Measurements from ENCODE around the gene SERPIND1.
"Not testable (repeated sequence)": the region's sequence is repeated elsewhere in the genome, so short reads cannot be mapped to it uniquely, and the experiment has no call there.

The SERPIND1 gene

DNA sequence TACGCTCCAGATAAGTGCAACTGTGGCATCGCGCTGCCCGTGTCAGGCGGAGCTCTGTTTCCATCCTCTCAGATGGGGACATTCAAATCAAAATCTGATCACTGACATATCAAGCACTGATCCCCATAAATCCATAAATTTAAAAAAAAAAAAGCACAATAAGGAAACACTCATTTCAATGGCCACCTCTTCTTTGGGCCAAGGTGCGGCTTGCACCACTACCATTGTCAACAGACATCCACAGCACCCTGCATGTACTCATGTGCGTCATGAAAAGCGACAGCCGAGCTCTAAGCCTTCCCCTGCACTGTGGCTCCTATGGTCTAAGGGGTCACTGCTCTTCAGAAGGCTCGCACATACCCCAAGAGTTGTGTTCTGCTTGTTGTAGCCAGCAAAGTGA lies 26.7 kb upstream of the SERPIND1 start:
- no peak for DNase-seq

DNA sequence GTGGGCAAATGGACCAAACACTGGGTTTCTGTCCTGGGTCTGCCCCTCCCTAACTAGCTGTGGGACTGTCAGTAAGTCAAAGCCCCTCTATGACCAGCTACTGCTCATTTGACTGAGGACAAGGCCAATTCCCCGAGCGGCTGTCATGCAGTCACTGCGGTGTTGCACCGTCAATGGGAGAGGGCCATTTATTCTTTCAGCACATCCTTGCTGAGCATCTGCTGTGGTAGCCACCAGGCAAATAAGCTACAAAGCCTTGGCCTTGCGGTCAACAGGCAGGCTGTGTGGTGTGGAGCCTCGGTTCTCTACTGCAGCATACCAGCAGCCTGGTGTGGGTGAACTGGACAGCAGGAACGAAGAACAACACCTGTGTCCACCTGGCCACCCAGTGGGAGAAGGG lies 25.8 kb upstream of the SERPIND1 start:
- DNase-seq, result no peak

DNA sequence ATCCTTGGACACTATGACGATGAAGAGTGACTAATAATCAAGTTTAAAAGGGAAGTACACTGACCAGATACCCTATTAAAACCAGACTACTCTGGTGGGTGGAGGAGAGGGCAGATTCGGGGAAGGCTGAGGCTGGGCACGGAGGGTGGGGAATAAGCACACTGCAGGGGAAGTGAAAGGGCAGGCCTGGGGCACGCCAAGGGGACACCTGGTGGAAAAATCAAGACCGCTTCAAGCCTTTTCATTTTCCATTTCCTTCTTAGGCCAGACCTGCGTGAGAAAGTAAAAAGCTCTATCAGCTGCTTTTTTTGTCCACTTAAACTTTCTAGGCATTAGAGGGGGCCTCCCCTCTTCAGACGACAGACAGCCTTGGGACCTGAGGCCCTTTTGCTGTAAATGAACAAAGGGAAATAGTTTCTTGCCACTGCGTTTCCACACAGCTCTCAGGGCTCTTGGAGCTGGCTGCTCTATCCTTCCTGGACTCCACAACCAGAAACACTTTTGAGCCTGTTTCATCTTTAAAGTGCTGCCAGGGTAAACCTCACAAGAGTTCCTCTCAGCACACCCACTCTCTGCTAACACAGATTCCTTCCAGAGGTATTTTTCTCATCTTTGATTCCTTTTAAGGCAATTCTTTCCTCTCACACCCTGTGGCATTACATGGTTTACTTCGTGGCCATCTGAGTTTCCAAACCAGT lies 25.0 kb upstream of the SERPIND1 start:
- DNase-seq, result peak; percentile 59 to 80 (median 76)

DNA sequence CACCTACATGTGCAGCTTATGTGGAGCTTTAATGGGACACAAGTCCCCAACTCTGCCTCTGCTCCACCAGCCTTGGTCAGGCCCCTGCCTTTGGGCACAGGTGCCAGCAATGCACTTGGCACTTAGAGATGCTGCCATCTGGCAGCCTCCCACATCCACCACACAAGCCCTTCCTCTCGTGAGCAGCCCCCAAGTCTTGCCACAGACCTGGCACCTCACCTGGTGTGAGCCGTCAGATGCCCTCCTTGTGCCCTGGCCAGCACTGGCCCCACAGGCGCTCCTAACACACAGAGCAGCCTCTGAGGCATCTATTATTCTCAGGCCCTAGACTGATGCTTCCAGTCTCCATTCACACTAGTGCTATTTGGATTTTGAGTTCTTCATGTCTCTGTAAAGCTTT lies 24.5 kb upstream of the SERPIND1 start:
- DNase-seq, result no peak

DNA sequence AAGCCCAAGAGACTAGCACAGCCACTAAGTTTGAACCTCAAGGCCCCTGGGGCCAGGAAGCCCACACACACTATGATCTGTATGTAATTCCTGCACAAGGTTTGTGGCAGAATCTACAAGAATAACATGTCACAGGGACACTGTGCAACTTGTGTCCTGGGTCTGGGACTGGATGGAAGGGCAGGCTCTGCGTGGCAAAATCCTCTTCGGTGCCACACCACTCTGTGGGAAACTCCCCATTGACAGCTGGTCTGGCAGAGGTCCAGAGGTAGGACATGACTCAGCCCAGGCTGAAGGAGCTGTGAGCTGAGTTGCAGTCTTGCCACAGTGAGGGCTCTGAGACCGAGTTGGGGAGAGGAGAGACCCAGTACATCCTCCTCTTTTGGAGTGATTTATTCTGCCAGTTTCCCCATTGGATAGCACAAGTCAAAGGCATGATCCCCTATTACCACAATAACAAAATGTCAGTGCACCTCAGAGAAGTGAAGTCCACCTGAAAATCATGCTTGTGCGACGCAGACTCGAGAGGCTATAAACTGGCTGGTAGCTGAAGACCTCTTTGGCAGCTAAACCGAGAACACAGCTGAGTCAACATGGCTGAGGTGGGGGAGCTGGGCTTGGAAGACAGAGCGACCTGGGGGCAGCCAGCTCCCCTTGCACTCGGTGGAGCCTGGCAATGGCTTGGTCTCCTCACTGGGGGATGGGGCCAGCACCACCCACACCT lies 23.3 kb upstream of the SERPIND1 start:
- DNase-seq, result peak; percentile 88 to 91 (median 91)

DNA sequence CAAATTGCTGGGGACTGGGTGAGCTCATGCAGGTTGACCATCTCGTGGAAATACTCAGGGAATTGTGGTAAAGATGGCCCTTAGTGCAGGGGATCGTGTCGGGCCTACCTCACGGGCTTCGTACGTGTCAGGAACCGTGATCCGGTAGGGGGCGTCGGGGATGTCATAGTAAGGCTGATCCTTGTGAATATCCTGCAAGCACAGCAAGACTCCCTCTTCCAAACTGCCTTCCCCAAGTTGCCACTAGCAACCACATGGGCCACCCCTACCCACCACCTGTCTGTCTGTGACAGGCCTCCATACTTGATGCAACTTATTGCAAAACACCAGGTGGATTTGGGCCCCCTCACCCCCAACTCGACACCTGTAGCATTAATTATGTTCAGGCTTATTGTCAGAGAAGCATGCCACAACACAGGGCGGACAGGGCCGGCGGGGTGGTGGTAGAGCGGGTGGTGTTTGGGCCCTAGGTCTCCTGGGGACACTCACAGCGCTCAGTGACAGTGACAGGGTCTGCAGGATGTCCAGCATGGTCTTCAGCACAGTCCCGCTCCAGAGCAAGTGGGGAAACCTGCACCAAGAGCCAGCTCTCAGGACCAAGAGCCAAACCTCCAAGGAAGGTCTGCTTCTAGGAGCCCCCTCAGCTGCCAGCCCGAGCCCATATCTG lies 22.6 kb upstream of the SERPIND1 start:
- peak in 1 of 3 donors; percentile 12 for DNase-seq

DNA sequence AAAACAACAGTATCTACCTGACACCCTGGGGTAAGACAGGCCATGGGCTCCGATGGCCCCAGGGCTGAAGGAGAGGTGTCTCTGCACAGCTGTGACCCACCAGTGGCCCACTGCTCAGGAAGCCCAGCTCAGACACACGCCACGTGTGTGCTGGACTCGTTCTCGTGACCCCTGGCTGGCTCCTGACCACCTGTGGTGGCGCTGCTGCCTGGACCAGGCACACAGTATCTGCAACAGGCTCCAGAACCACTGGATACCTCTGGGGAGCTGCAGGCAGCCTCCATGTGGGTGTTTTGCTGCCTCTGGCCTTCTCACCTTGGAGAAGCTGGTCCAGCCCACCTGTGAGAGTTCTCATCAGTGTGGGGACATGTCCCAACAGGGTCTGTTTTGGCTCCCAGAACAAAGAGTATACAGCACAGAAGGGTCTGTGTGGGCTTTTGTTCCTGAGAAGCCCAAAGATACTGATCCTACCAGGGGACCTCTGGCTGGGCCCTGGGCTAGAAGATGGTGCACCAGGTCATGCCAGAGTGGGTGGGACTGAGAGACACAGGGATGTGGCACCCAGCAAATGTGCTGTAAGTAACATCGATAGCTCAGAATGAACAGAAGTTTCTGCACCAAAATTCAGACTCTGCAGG lies 21.7 kb upstream of the SERPIND1 start:
- DNase-seq, result no peak

DNA sequence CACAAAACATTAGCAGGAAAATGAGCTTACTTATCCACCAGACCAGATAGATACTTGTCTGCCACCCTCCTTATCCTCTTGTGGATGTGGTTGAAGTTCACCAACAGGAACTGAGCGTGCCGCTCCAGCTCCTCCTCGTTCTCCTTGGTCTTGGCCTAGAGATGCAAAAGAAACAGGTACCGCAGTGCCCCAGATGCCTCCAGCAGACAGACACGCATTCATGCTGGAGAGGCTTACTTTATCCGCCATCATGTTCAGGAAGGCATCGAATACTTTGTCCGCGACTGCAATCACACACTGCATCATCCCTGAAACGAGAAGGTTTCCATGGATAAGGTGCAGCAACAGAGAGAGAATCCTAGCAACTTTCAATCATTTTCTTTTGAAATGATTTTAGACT lies 21.0 kb upstream of the SERPIND1 start:
- DNase-seq, result no peak

DNA sequence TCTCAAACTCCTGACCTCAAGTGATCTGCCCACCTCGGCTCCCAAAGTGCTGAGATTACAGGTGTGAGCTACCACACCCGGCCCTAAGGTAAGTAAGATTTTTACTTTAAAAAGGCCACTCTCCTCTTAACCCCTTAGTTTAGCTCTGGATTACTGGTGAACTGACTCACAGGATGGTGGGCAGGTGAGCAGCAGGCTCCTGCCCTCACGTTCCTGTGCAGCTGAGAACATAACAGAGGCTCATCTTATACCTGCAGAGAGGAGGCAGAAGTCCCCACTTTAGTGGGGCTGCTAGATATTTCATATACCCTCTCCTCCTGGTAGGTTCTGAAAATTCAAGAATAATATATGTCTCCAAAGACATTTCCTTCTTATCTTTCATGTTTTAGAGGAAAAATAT lies 17.1 kb upstream of the SERPIND1 start:
- DNase-seq, result no peak

DNA sequence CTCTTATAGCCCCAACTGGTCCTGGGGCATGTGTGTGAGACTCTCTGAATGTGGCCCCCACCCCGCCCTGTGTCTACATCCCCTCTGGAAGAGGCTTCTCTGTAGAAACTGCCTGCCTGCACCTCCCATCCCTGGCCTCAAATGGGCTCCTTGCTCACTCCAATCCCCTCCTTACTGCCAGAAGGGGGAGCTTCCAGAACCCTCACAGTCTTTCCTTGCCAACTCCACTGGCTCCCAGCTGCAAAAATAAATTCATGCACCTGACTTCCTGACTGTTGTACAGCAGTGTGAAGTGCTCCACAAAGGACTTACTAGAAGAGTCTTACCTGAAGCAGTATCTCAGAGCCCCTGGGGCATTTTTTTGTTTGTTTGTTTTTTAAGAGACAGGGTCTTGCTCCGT lies 15.2 kb upstream of the SERPIND1 start:
- DNase-seq, result peak in 1 of 3 donors; percentile 15

DNA sequence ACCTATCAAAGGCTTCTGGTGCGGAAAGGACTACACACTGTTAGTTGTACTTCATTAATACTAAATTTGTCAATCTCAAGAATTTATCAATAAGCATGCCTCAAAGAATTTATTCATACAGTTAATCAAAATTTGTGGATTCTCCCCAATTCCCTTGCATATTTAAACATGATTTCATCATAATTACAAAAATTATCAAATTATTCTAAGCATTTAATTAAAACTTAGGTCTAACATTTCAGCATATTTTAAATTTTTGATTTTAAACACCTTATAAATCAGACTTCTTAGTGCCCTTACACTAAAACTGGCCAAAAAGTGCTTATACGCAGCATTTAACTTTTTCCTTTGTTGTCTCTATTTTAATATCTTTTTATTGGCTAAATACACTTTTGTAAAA lies 13.8 kb upstream of the SERPIND1 start:
- DNase-seq, result no peak

DNA sequence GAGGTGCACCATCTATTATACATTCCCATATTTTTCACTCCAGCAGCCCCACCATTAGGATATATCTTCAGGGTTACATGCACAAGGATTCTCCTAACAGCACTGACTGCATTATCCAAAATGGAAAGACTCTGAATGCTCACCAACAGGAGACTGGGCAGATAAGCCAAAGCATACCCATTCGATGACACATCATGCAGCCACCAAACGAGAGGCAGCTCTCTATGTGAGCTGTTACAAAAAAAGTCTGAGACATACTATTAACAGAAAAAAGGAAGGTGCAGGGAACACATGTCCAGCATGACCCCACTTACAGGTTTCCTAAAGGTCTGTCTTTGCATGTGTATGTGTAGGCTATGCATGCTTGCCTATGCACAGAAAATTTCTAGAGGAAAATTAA lies 12.4 kb upstream of the SERPIND1 start:
- no peak for DNase-seq

DNA sequence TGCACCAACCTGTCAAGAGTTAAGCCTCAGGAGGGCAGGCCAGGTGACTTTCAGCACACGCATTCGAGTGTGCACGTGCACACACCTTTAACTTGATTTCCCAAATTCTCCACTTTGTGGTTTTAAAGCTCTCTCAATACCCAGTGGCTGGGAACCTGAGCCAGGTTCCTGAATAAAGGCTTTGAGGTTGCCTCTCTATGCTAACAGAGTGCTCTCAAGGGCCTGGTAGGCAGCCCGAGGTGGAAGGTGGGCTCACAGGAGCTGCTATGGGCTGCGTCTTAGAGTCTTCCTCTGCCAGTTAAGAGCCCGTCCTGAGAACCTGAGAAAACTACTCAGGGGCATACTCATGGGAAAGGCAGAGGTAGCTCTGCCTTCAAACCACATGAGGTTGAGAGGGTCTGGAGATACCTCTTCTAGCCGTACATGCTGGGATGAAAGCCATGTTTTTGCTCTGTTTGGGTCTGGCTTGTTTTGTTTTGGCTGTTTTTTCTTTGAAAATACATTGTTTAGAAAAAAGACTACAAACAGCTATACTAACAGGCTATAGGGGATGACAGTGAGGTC lies 11.6 kb upstream of the SERPIND1 start:
- DNase-seq, result peak in 1 of 3 donors; percentile 14

DNA sequence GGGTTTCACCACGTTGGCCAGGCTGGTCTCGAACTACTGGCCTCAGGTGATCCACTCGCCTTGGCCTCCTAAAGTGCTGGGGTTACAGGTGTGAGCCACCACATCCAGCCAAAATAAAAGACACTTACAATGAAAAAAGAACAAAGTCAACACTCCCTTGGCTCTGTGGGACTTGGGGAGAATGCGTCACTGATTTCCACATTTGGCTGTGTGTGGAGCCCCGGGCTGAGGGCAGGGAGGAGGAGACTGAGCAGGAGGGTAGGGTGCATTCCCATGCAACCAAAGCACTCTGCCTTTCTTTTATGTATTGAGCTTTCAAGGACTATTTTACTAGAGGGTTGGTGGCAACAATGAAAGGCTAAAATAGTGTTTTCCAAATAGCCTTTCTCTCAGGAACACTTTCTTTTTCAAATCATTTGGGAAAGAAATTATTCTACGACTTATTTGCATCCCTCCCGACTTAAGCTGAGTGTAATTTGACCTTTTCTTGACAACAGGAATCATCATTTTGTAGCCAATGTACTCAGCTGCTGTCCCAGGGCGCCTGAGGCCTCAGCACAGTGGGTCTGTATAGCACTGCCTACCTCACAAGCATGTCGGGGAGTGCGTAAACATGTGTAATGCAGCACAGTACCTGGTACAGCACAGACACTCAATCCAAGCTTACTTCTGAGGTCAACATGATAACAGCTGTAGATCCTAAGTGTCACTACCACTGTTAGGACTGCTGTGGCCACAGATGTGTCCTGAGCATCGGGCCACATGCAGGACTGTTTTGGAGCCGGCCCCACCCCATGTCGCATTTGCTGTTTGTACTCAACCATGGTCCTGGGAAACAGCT lies 10.1 kb upstream of the SERPIND1 start:
- no peak for DNase-seq

DNA sequence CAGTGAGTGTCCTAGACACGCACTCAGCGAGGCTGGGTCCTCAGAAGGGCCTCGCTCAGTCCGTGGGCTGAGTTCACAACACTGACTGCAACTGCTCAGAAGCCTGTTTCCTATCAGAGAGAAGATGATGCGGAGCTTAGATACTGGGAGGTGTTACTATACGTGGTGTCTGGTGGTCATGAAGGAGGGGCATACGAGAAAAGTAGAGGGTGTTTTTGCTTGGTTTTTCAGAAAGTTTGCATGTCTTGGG lies 9.5 kb upstream of the SERPIND1 start:
- no peak for DNase-seq

DNA sequence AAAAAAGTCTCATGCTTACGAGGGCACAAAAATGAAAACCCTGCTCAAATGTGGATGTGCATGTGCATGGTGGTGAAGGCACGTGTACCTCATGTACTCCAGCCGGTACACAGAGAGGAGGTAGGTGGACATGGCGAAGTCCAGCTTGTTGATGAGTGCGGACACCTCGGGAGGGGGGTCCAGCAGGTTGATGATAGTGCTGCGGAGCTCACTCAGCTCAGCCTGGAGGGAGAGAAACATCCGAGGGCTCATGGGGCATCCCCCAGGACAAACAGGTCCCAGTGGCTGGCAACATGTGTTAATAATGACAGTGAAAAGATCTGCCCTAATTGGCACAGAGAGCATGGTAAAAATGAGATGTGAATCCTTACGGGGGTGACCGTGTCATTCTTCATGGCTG lies 9.2 kb upstream of the SERPIND1 start:
- DNase-seq, result no peak

DNA sequence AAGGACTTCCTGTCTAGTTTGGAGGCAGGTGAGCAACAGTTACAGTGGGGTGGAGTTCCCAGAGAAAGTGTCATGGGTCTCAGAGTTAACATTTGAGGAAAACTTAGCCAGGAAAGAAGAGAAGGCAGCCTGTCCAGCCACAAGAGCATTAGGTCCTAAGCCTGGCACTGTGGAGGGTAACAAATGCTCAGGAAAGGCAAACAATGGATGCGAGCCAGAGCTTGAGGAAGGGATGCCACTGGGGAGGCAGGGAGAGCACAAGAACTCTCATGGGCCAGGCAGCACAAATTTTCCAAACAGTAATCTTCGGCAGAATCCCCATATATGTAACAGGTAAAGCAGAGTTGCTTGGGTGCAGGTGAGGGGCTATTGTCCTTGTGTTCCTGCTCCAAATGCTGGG lies 8.0 kb upstream of the SERPIND1 start:
- DNase-seq, result no peak

DNA sequence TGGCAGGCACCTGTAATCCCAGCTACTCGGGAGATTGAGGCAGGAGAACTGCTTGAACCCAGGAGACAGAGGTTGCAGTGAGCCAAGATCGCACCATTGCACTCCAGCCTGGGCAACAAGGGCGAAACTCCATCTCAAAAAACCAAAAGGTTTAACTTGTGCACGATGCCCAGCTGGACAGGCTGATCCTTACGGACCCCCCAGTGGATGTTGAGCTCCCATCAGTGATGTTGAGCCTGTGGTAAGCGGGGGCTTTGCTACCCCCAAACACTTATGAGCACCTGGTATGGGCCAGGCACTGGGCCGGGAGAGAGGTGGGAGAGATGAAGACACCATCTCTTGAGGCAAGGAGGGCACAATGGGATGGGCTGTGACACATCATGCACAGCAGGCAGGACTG lies 7.4 kb upstream of the SERPIND1 start:
- DNase-seq, result no peak

DNA sequence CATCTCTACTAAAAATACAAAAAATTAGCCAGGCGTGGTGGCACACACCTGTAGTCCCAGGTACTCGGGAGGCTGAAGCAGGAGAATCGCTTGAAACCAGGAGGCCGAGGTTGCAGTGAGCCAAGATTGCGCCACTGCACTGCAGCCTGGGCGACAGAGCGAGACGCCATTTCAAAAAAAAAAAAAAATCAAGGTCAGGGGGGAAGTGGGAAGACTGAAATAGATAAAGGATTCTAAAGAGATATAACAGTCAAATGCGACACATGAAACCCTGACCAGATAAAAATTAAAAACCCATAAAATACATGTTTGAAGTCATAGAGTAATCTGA lies 4.5 kb upstream of the SERPIND1 start:
- not testable (repeated sequence) for DNase-seq

DNA sequence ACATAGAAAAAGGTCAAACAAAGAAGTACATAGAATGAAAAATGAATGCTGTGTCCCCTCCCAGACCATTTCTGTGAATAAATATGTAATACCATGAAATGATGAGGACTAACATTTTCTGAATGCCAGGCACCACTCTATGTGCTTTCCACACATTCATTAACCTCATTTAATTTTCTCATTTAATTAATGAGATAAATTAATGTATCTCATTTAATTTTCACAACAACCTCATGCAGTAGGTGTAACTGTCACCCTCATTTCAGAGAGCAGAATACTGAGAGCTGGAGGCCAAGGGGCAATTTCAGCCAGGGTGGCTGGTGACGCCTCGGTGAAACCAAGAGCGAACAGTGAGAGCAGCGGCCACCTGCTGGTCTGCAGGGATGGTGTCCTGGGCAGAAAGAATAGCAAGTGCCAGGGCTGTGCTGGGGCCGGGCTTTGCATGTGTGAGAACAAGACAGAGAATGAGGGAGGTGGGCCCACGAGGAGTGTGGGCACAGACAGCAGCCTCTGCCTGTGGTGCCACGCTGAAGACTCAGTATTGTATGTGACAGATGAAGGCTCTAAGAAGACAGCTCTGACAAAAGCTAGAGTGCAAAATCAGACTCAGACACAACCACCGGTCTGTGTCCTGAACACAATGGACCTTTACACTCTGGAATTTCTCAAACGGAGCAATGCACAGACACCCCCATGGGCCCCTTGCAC lies 1.8 kb upstream of the SERPIND1 start:
- DNase-seq, result no peak

DNA sequence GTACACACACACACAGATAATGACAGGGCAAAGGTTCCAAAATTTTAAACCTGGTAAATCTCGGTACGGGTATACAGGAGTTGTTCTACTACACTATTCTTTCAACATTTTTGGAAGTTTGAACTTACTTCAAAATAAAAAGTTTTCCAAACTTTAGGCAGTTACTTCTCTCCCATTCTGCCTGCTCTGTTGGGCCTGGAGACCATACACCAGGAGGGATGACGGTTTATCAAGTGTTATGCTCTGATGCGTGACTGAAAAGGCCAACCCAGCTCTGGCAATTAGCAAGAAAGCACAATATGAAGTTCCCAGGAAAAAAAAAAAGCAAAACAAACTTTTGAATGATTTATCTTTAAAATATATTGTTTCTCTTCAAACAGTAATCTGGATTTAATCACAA lies 969 bp downstream of the SERPIND1 start:
- no peak for DNase-seq

DNA sequence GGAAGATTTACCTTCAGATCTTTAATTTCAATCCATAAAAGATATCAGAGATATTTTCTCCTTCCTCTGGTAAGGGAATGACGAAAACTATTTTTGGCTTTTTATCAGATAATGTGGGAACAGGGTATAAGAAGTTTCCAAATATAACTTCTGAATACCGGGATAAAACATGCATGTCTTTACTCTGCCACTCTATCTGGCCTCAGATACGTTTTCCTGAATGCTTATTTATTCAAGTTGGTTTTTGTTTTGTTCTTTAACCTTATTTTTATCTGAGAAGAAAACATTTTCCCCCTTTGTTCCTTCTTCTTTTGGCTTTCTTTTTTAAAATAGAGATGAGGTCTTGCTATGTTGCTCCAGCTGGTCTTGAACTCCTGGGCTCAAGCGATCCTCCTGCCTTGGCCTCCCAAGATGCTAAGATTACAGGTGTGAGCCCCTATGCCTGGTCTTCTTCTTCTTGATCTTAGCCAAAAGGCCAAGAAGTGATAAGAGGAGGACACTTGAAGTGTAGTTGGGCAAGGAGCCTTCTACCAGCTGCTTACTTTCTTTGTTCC lies 1.5 kb downstream of the SERPIND1 start:
- DNase-seq, result no peak
